ENCODE measurements around the gene HHEX.
"Not testable (repeated sequence)": the region's sequence is repeated elsewhere in the genome, so short reads cannot be mapped to it uniquely, and the experiment has no call there.

The HHEX gene

DNA sequence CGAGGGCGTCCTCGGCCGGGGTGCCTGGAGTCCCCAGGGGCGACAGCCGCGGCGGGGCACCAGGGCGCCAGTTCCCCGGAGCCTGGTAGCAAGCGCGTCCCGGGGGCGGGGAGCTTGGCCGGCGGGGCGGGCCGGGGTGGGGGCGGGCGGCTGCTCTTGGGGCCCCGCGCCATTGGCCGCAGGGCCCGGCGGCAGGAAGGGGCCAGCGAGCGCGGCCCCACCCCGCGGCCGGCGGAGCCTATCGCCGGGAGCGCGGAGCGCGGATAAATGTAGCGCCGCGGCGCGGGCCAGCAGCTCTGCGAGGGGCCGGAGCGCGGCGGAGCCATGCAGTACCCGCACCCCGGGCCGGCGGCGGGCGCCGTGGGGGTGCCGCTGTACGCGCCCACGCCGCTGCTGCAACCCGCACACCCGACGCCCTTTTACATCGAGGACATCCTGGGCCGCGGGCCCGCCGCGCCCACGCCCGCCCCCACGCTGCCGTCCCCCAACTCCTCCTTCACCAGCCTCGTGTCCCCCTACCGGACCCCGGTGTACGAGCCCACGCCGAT is at the start of gene HHEX:
Gene HHEX (plus strand): TSS at position 293 of the 548 bp plus-strand sequence. CDS start 32 bp downstream, at position 325.
- DNase-seq = no peak

DNA sequence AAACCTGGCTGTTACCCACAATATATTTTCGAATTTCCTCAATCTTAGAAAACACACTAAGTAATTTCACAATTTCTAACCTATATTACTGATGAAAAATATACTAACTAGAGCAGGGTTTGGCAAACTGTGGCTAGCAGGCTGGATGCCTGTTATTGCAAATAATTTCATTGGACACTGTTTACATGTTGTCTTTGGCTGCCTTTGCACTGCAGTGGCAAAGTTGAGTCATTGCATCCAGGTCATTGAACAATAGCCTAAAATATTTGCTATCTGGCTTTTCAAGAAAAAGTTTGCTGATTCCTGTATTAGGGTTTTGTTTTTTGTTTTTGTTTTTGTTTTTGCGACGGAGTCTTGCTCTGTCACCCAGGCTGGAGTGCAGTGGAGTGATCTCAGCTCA is 49.6 kb upstream of the HHEX start:
- no peak for DNase-seq

DNA sequence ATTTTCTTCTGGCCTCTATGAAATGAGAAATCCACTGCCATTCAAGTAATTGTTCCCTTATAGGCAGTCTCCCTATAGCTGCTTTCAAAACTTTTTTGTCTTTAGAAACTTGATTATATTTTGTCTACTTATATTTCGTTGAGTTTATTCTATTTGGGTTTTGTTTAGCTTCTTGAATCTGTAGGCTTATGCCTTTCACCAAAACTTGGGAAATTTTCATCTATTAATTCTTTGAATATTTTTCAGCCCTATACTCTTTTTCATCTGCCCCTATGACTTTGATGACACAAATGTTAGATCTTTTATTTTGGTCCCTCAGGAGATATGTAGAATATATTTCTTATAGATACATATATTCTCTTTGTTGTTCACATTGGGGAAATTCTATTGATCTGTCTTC is 48.3 kb upstream of the HHEX start:
- no peak for DNase-seq

DNA sequence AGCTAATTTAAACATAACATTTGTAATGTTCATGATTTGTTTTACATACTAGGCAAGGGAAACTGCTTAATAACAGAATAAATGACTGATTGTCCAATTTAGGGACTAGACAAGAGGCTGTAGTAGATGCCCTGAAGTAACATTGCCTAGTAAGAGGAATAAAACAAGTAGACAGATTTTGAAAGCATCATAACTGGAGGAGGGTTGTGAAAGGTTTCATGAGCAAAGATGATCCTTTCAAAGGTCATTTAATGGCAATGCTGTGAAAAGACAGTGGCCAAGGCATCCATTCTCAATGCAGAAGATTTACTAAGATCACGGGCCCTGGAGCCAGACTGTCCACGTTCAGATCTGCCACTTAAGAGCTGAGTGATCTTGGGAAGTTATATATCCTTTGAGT is 44.8 kb upstream of the HHEX start:
- no peak for DNase-seq

DNA sequence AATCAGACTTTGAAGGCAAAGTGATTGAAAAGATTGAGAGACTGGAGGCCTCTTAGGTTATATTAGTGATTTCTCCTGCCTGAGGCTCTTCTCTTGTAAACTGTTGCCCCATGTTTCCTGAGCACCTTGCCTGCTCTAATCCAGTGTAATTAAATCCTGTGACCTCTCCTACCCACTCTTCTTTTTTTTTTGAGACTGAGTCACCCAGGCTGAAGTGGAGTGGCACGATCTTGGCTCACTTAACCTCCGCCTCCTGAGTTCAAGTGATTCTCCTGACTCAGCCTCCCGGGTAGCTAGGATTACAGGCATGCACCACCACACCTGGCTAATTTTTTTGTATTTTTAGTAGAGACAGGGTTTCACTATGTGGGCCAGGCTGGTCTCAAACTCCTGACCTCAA is 38.9 kb upstream of the HHEX start:
- not testable (repeated sequence) for DNase-seq

DNA sequence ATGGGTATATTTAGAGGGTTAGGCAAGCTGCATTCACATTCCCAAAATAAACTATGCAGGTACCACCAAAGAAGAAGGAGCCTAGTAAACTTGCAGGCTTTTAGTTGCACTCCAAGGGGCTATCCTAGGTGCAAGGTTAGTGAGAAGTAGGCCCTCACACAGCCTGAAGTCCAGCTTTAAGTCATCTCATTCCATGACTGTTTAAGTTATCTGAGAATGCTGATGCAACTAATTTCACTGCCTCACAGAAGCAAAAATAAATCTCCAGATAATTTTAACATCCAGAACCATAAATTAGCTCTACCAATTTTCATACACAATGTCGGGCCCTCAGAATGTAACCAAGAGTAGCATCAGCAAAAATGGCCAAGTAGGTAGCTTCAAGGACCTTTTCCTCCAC is 34.3 kb upstream of the HHEX start:
- DNase-seq = no peak

DNA sequence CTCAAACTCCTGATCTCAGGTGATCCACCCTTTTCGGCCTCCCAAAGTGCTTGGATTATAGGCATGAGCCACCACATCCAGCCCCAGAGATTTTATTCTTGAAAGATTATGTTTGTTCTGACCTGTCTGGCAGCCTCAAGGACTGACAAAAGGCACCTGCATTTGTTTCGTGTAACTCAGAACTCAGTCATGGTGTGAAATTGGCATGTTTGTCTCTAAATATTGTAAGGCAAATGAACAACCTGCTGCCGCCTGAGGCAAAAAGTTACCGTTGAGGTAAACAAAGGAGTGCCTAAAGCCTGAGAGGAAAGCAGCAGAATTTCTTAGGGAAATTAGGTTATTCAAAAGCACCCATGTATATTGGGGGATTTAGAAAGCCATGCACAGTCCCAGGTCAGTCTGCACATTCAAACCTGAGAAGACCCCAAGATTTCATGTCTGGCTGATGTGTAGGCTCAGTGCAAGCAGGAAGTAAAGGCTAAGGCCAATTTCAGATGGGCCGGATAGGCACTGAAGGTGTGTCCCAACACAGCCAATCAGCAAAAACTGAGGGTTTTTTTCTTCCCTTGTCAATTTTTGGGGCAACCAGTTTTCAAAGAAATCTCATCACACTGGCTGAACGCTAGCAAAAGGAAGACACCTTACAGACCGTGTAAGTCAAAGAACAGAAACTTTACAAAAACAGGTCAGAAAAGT is 33.3 kb upstream of the HHEX start:
- DNase-seq = no peak

DNA sequence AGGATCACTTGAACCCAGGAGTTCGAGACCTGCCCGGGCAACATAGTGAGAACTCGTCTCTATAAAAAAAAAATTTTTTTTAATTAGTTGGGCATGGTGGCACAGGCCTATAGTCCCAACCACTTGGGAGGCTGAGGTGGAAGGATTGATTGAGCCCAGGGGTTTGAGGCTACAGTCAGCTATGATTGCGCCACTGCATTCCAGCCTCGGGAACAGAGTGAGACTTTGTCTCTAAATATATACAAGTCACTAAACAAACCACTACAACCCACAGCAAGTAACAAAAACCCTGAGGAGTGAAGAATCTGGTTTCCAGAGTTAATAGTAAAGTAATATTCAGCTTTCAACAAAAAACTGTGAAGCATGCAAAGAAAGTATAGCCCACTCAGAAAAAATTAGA is 32.7 kb upstream of the HHEX start:
- no peak for DNase-seq

DNA sequence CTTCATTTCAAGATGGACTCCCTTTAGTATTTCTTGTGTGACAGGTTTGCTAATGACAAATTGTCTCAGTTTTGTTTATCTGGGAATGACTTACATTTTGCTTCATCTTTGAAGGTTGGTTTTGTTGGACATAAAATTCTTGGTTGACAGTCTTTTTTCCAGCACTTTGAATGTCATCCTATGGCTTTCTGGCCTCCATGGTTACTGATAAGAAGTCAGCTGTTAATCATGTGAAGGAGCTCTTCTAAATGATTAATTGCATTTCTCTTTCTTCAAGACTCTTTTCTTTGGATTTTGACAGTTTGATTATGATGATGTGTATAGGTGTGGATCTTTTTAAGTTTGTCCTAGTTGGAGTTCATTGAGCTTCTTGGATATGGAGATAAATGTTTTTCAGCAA is 26.9 kb upstream of the HHEX start:
- DNase-seq = no peak

DNA sequence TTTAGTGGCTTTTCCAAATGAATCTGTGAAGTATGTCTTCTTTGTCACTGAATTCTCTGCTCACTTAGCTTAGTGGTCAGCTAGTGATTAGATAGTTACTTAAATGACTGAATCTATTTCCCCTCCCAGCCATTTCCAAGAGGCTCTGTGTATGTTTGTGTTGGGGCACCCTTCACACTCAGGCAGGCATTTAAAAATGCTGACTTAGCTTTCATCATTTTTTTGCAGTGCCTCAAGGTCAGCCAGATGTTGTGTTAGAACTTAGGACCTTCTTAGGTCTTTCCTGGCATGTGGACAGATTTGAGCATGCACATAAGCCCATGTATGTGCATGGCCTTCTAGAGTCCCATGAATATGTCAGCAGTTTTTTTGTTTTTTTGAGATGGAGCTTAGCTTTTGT is 25.4 kb upstream of the HHEX start:
- no peak for DNase-seq

DNA sequence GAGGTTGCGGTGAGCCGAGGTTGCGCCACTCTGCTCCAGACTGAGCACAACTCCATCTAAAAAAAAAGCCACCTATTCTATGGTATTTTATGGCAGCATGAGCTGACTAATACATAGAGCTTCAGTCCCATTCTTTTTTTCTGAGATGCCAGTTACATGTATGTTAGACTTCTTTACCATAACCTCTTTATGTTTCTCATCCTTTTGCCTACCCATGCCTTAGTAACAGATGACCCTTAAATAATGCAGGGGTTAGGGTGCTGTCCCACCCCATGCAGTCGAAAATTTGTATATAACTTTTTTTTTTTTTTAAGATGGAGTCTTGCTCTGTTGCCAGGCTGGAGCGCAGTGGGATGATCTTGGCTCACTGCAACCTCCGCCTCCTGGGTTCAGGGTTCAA is 22.7 kb upstream of the HHEX start:
- DNase-seq = no peak

DNA sequence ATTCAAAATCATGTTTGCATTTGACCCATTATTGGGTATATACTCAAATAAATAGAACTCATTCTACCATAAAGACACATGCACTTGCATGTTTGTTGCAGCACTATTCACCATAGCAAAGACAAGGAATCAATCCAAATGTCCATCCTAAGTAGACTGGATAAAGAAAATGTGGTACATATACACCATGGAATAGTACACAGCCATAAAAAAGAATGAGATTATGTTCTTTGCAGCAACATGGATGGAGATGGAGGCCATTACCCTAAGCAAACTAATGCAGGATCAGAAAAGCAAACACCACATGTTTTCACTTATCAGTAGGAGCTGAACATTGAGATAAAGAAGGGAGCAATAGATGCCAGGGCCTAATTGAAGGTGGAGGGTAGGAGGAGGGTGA is 12.0 kb upstream of the HHEX start:
- no peak for DNase-seq

DNA sequence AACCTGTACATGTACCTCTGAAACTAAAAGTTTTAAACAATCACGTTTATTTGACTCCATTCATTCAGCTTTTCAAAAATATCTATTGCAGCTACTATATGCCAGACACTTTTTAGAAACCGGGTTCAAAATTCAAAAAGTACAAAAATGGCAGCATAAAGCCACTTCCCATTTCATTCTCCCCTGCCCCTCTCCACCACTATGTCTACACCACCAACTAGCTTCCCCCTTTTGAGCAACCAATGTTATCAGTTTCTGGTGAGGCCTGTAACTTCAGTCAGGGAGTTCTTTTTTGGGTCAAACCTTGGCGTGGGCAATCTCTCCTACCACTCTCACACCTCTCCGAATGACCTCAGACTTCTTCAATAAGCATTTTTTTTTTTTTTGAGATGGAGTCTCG is 11.5 kb upstream of the HHEX start:
- DNase-seq = no peak

DNA sequence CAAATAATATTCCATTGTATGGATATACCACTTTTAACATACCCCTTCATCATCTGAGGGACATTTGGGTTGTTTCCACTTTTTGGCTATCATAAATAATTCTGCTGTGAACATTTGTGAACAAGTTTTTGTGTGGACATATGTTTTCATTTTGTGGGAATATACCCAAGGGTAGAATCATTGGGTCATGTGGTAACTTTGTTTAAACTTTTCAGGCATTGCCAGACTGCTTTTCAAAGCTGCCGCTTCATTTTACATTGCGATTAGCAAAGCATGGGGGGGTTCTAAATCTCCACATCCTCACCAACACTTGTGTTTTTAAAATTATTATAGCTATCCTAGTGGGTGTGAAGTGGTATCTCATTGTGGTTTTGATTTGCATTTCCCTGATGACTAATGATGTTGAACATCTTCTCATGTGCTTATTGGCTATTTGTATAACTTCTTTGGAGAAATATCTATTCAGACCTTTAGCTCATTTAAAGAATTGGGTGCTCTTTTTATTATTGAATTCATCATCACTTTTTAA is 8.4 kb upstream of the HHEX start:
- no peak for DNase-seq

DNA sequence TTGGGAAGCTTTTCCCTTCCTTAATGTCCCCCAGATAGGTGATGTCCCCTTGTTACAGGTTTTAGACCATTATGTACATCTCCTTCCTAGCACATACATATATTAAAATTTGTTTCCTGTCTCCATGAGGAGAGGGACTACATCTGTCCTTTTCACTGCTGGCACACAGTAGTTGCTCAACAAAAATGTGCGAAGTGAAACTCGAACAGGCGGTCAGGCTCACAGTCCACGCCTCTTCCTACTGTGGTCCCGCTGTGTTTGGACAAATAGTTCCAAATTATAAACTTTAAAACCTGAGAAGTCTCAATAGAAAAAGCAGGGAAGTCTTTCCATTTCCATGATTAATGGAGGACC is 1.2 kb upstream of the HHEX start:
- DNase-seq = no peak

DNA sequence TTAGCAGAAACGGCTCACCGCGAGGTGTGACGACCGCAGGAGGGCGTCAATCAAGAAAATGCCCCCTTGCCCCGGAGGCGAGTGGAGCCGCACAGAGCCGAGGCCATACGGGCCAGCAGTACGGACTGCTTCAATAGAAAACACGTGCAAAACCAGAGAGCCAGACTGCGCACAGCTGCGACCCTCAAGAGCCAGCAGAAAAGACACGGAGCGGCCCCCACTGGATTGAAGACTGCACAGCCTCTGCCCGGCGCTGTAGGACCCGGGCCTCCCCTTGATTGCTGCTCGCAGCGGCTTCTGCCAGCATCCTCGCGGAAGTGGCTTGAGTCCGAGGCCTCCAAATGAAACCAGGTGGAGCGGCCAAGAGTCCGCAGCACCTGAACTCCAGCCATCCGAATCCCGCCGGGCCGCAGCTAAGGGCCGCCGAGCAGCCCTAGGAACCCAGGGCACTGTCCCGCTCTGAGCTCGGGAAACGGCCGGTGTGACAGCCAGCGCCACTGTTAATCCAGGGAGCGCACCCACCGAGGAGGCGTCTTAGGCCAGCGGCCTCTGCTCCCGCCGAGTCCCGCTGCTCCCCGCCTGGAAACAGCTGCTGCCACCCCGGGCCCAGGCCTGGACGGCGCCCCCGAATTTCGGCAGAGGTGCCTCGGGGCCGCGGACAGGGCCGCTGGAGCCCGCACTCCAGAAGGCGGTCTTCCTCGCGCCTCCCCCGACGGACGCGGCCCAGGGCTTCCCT is 660 bp upstream of the HHEX start:
- no peak for DNase-seq

DNA sequence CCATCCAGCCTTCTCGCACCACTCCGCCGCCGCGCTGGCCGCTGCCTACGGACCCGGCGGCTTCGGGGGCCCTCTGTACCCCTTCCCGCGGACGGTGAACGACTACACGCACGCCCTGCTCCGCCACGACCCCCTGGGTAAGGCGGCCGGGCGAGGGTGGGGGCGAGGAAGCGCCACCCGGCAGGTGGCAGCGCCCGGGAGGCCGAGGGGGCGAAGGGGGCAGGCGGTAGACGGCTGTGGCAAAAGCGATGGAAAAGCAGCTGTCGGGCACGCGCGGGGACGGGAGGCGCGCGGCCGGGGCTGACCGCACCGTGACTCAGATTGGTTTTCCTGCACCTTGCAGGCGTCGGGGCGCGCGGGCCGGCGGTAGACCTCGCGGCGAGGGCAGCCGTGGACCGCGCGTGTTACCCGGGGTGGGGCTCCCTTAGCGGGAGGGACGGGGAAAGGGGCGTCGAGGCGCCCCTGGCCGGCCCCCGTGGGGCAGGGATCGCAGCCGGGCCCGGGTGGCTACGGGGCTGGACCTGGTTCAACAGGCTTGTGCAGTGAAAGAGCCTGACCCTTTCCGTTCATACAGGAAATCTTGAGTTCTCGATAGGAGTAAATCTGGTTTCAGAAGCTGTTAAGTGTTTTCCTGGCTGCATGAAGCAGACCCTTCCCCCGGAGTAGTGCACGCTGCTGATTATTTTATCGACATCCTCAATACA is 608 bp downstream of the HHEX start:
- DNase-seq = no peak

DNA sequence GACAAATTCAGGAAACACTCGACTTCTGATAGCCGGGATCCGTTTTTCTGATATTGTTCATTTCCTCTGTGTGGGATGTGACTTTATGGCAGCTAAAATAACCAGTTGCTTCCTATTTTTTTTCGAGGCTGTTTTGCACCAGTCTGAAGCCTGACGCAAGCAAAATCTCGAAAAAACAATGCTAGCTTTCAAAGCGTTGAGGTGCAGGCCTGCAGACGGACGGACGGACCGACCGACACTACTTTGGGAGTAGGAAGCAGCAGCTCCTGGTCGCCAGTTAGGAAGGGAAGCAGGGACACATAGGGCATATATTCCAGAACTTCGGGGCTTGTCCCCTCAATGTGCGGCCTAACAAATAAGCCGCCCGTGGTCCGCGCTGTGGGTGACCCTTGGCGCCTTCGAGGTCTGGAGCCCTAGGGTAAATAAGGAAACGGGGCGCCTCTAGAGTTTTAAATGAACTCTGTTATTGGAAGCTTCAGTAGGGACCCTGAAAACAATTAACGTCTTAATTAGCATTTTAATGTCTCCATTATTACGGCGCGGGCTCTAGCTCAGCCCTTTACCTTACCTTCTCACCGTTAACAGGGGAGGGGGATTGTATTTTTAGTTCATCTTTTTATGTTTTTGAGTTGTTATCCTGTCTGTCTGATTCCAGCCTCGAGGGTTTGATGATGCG is 1.3 kb downstream of the HHEX start:
- DNase-seq = no peak

DNA sequence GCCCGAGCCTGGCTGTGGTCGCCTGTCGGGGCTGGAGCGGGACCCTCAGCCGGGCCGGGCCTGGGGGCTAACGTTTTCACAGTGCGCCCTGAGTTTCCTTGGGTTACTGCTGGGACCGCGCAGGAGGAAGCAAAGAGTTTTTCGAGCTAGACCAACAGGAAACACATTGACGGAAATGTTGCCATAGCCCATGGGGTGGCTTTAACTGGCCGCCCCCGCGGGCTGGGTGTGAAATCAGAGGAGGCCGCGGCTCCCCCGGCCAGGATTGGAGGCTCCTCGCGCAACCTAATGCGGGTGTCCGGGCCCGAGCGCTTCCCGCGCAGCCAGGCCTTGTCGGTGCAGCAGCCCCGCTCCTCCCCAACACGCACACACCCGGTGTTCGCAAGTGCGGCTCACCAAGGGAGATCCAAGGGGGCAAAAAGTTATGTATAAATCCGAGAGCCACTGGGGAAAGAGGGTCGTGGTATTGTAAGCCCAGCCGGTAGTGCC is 1.9 kb downstream of the HHEX start:
- DNase-seq = no peak

DNA sequence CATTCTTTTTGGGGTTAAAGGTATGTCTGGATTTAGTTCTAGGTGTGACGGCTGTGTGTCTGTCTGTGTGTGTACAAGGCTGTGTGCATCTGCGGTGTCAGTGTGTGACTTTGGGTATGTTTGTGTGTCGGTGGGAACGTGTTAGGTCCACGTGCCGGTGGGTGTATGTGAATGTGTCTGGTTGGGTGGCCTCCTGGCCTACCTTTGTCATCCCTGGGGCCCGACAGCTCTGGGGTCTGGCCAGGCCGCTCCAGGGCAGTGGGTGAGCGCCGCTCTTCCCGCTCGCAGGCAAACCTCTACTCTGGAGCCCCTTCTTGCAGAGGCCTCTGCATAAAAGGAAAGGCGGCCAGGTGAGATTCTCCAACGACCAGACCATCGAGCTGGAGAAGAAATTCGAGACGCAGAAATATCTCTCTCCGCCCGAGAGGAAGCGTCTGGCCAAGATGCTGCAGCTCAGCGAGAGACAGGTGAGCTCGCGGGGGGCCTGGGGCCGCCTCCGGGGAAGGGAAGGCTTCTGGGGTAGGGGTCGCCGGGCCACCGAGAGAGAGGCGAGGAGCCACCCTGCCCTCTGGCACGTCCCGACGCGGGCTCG is 2.4 kb downstream of the HHEX start:
- no peak for DNase-seq

DNA sequence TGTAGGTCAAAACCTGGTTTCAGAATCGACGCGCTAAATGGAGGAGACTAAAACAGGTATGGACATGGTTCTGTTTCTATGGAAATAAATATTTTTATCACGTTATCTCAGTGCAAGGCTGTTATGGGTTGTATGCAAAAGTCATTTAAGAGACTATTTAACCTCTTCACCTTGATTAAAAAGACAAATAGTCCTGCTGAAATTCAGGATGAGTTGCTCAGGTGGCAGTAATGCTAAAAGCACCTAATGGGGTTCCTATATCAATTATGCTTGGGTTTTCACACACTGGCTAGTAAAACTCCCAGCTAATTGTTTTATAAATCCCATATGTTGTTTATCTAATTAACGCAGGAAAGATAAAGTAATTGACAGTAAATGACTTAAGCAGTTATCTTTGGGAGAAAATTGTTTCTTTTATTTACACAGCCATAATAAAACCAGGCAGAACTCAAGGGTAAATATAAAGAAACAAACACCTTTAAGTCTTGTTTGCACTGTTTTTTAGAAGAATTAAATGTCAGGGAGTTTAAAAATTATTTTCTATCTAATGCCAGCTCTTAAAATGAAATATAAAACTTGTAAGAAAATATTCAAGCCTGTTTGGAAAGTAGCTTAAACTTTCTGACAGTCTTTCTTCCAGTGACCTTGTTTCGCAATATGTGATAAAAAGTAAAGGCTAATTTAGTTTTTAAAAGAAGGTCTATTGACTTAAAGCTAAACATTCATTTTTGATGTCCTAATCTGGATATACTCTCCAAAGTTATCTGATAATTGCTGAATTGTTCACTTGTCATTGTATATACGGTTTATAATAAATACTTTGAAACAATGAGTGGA is 3.2 kb downstream of the HHEX start:
- no peak for DNase-seq

DNA sequence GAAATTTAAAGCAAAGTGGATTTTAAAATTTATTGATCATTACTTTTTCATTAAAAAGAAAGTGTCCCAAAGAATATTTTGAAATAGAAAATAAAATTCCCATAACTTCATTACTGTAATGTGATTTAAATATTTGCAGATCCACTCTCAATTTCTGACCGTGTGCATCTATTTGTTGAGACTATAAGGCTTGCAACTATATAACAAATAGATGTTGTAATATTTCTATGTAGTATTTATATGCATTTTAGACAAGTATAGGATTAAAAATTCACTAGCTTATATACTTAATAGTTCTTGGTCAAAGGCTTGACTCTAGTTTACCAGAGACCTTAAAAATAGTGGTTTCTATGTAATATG is 3.8 kb downstream of the HHEX start:
- no peak for DNase-seq

Measured in SIG-M5 (cell line).